ENCODE results near the gene CYTH4. TPM values are rescaled to one million over a fixed set of nuclear protein-coding genes. Genes with fewer than 3 reads are reported as not detected.
"Not testable (repeated sequence)": the region's sequence is repeated elsewhere in the genome, so short reads cannot be mapped to it uniquely, and the experiment has no call there.

The CYTH4 gene
- total and polyA plus RNA-seq, 10 of the 15 experiments (the other 5 are each of a cell fraction or from before 2014, with no cell fraction given) = 1.5 to 27.3 (median 16.9) TPM

GRCh38 chr22:37282385-37282677, at the start of gene CYTH4 (continued):
- TF ChIP-seq EED (IDR thresholded peaks at IDR 0.05; ENCODE audit: low read depth) (0 out of 2 replicates have a peak, but pooled peaks have one; percentile 13), NBN (IDR thresholded peaks at IDR 0.05) (peak; percentile 29), CBFB (IDR thresholded peaks at IDR 0.05; ENCODE audit: low read depth) (0 out of 2 replicates have a peak, but pooled peaks have one; percentile 2), BHLHE40 (IDR thresholded peaks at IDR 0.05; ENCODE audit: borderline replicate concordance in 1 of 2, low read depth in 2 of 2, low read length in 1 of 2) (peak; percentile 68 to 77), SMARCA5 (IDR thresholded peaks at IDR 0.05) (0 out of 2 replicates have a peak, but pooled peaks have one; percentile 31), EGR1 (IDR thresholded peaks at IDR 0.05; ENCODE audit: borderline replicate concordance in 1 of 2, low read depth in 2 of 2, low read length in 2 of 2) (no peak), DPF2 (IDR thresholded peaks at IDR 0.05) (no peak), HDGF (IDR thresholded peaks at IDR 0.05) (peak; percentile 27; the same call in 1 of the 2 replicates), MAX (IDR thresholded peaks at IDR 0.05; ENCODE audit: low read depth, low read length) (peak; percentile 65)
- TF ChIP-seq, protein P1, sequence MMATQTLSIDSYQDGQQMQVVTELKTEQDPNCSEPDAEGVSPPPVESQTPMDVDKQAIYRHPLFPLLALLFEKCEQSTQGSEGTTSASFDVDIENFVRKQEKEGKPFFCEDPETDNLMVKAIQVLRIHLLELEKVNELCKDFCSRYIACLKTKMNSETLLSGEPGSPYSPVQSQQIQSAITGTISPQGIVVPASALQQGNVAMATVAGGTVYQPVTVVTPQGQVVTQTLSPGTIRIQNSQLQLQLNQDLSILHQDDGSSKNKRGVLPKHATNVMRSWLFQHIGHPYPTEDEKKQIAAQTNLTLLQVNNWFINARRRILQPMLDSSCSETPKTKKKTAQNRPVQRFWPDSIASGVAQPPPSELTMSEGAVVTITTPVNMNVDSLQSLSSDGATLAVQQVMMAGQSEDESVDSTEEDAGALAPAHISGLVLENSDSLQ (IDR thresholded peaks at IDR 0.05) = peak; percentile 6; the same call in 1 of the 2 replicates
- TF ChIP-seq, protein P2, sequence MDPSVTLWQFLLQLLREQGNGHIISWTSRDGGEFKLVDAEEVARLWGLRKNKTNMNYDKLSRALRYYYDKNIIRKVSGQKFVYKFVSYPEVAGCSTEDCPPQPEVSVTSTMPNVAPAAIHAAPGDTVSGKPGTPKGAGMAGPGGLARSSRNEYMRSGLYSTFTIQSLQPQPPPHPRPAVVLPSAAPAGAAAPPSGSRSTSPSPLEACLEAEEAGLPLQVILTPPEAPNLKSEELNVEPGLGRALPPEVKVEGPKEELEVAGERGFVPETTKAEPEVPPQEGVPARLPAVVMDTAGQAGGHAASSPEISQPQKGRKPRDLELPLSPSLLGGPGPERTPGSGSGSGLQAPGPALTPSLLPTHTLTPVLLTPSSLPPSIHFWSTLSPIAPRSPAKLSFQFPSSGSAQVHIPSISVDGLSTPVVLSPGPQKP (IDR thresholded peaks at IDR 0.05; ENCODE audit: low read depth, low read length) = 0 out of 2 replicates have a peak, but pooled peaks have one; percentile 15

GRCh38 chr22:37233371-37233750, 48.9 kb upstream of the CYTH4 start:
- H3K9me3 ChIP-seq (replicated peaks; ENCODE audit: control insufficient read depth, insufficient read depth, low read length); H3K27ac ChIP-seq (ENCODE audit: control insufficient read depth, insufficient read depth); H3K4me2 ChIP-seq (ENCODE audit: control insufficient read depth, insufficient read depth); ATAC-seq; intact Hi-C loops (cut with micrococcal nuclease; ENCODE audit: unreplicated experiment); H2AFZ ChIP-seq (ENCODE audit: control insufficient read depth, low read depth, low read length); in situ Hi-C loops (cut with MboI); BruUV-seq (replicated peaks); H3K9ac ChIP-seq (ENCODE audit: control insufficient read depth, insufficient read depth, low read length); DNase-seq (ENCODE audit: low read depth, low spot score); H4K20me1 ChIP-seq (ENCODE audit: control insufficient read depth, insufficient read depth); FAIRE-seq; H3K4me3 ChIP-seq; H3K27me3 ChIP-seq (replicated peaks in 1 of 2; ENCODE audit: control insufficient read depth in 2 of 2, insufficient read depth in 2 of 2, low read length in 1 of 2): not testable (repeated sequence)
- RAD21 ChIA-PET (ENCODE audit: unreplicated experiment) = interaction anchor here (1.1 kb wide), 1 partner anchor 9 kb away, joined by 3 read pairs; no protein-coding TSS in a partner anchor
- SMC1A ChIA-PET (ENCODE audit: uncharacterized antibody, unreplicated experiment) = interaction anchor here (0.8 to 6.5 kb wide), 2 partner anchors 9 to 15 kb away, joined by 3 to 109 read pairs; partner anchors contain the start of gene RAC2
- Histone ChIP-seq H3K4me1 (ENCODE audit: control insufficient read depth, insufficient read depth, low read length) (peaks cover 88% of the 10 kb centered on the region), H3K36me3 (ENCODE audit: control insufficient read depth in 2 of 2, insufficient read depth in 2 of 2, low read length in 1 of 2) (peaks cover 43 to 45% of the 10 kb centered on the region in 2 experiments), H3K79me2 (ENCODE audit: control insufficient read depth, insufficient read depth, low read length) (peaks cover 58% of the 10 kb centered on the region)
- 83% methylated on average over 12 of the region's 12 CpGs for WGBS (ENCODE audit: insufficient coverage, insufficient replicate concordance, low lambda C conversion rate, missing lambda C conversion rate)
- POLR2A ChIA-PET = interaction anchor here (1.3 to 5.8 kb wide), 3 partner anchors 9 to 16 kb away, joined by 7 to 140 read pairs (median 9); partner anchors contain the start of gene RAC2
- CTCF ChIA-PET = interaction anchor here (5.3 kb wide), 1 partner anchor 11 kb away, joined by 49 read pairs; the partner anchor contains the start of gene RAC2

Data from GM12878 (cell line).